DMS53 (cell line): ENCODE results near the gene ZNF606.

Experiments used
- DNase-seq: peaks from one replicate; lab custom pipeline; 2025; lab: John Stamatoyannopoulos, UW

The ZNF606 gene

GRCh38 chr19:57927587-57927986, 75.0 kb downstream of the ZNF606 start:
- DNase-seq, result no peak
